Esophagus squamous epithelium (tissue), 5 donors: Measurements from ENCODE around the gene ZNF221. TPM values are rescaled to one million over a fixed set of nuclear protein-coding genes. Genes with fewer than 3 reads are reported as not detected.

ENCODE experiments used
- DNase-seq: peaks from one replicate; lab custom pipeline; 2025; lab: John Stamatoyannopoulos, UW
- H3K27ac ChIP-seq, 4 donors: fragments of 200-600 bp; sonication (generic); one replicate each; pipeline ENCODE4 v1.5.1; 2016 to 2019; ENCODE audit warnings: mild to moderate bottlenecking in 1 of 4
- H3K27me3 ChIP-seq, 4 donors: fragments of 200-600 bp; sonication (generic); 1 replicate in 3 of 4; 2 replicates in 1 of 4; pipeline versions ENCODE4 v1.5.1 to v1.6.0; 2017 to 2021; ENCODE audit warnings: antibody characterized with exemption in 1 of 4
- H3K36me3 ChIP-seq, 3 donors: fragments of 200-600 bp; sonication (generic); one replicate each; pipeline ENCODE4 v1.5.1; 2016 to 2019
- H3K4me1 ChIP-seq, 3 donors: fragments of 200-600 bp; sonication (generic); one replicate each; pipeline ENCODE4 v1.5.1; 2017 to 2019
- H3K4me3 ChIP-seq, 4 donors: fragments of 200-600 bp; sonication (generic); 1 replicate in 3 of 4; 2 replicates in 1 of 4; pipeline ENCODE4 v1.5.1; 2016 to 2019; ENCODE audit warnings: mild to moderate bottlenecking in 2 of 4, moderate library complexity in 1 of 4
- H3K9me3 ChIP-seq, 3 donors: fragments of 200-600 bp; sonication (generic); one replicate each; pipeline ENCODE4 v1.5.1; 2016 to 2019
- POLR2A ChIP-seq, 4 donors: fragments of 450-650 bp; IDR thresholded peaks; one replicate each; pipeline ENCODE4 v1.6.1; 2017; ENCODE audit warnings: antibody characterized with exemption in 4 of 4, mild to moderate bottlenecking in 4 of 4, moderate library complexity in 3 of 4
- WGBS, 2 donors: methylation state at CpG; one replicate each; pipeline ENCODE4 v1.1.5; 2018; 5-methylcytosine and 5-hydroxymethylcytosine counted together
- intact Hi-C: fragments of 100-400 bp; cut with DNase I; formaldehyde crosslinking; loops from one replicate; pipeline ENCODE4 v1.15.0; 2022
- total RNA-seq, 4 donors: library from RNA; depleted of rRNA; stranded (reverse); fragments of >200 nt; gene quantifications; one replicate each; pipeline ENCODE4 v1.1.0, GENCODE V29; 2016
- TF ChIP-seq, protein P1 (sequence below), 6 experiments: fragments of 450-650 bp in 4 of 6; fragments of 200-600 bp in 2 of 6; sonication (generic) in 2 of 6; IDR thresholded peaks; one replicate each; pipeline ENCODE4 v1.5.1; 2016 to 2019; ENCODE audit warnings: antibody characterized with exemption in 6 of 6, mild to moderate bottlenecking in 4 of 6, moderate library complexity in 4 of 6
- donor health status: DM: yes; HTN: yes; CAD: no.

ZNF221 gene
- total RNA-seq, 4 donors from 2014 or later: 1.4 to 12.9 (median 2.2) TPM

DNA sequence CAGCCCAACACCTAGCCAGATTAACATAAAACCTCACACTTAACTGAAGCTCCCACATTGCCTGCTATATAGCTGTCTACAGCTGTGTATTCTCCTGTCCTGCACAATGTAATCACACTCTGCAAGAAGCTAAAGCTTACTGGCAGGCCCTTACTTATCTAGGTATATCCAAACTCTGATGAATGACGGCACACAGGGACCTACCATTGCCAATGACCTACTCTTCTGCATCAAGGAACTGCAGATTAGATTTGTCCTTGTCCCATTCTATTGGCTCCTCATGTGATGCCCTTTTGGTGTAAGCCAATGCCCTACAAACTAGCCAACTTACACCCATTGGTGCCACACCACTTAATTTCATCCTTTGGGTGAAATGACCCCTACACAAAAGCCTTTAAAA is 42.4 kb upstream of the ZNF221 start:
- Histone ChIP-seq H3K4me3 (no peak overlapping the region), H3K36me3 (peaks cover 0 to 7% (median 0%) of the 10 kb centered on the region in 3 donors), H3K4me1 (no peaks in the 10 kb centered on the region), H3K9me3 (peaks cover 2 to 97% (median 64%) of the 10 kb centered on the region in 3 donors), H3K27me3 (no peaks in the 10 kb centered on the region), H3K27ac (no peak overlapping the region)
- 75 to 100% methylated on average over 1 of the region's 1 CpG for WGBS, 2 donors
- intact Hi-C loops: no loop called here
- TF ChIP-seq, protein P1, sequence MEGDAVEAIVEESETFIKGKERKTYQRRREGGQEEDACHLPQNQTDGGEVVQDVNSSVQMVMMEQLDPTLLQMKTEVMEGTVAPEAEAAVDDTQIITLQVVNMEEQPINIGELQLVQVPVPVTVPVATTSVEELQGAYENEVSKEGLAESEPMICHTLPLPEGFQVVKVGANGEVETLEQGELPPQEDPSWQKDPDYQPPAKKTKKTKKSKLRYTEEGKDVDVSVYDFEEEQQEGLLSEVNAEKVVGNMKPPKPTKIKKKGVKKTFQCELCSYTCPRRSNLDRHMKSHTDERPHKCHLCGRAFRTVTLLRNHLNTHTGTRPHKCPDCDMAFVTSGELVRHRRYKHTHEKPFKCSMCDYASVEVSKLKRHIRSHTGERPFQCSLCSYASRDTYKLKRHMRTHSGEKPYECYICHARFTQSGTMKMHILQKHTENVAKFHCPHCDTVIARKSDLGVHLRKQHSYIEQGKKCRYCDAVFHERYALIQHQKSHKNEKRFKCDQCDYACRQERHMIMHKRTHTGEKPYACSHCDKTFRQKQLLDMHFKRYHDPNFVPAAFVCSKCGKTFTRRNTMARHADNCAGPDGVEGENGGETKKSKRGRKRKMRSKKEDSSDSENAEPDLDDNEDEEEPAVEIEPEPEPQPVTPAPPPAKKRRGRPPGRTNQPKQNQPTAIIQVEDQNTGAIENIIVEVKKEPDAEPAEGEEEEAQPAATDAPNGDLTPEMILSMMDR (IDR thresholded peaks at IDR 0.05): no peak
- TF ChIP-seq POLR2A (IDR thresholded peaks at IDR 0.05): no peak
- DNase-seq: no peak

DNA sequence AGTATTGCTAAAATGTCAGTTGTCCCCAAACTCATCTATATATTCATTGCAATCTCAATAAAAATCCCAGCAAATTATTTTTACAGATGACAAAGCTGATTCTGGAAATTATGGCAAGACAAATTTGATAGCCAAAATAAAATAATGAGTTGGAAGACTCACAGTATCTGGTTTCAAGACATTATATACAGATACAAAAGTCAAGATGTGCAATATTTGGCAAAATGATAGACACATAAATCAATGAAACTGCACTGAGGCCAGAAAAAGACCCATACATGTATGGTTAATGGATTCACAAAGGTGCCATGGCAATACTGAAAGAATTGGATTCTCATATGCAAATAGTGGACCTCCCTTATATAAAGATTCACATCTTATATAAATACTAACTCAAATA is 40.1 kb upstream of the ZNF221 start:
- intact Hi-C loops: no loop called here
- no peak for DNase-seq
- Histone ChIP-seq H3K9me3 (peaks cover 8 to 97% (median 82%) of the 10 kb centered on the region in 3 donors), H3K27me3 (no peaks in the 10 kb centered on the region), H3K27ac (no peak overlapping the region), H3K4me3 (no peak overlapping the region), H3K4me1 (no peaks in the 10 kb centered on the region), H3K36me3 (peaks cover 20 to 29% (median 22%) of the 10 kb centered on the region in 3 donors)
- no peak for TF ChIP-seq POLR2A (IDR thresholded peaks at IDR 0.05)
- TF ChIP-seq, protein P1 (IDR thresholded peaks at IDR 0.05): no peak

- Histone ChIP-seq H3K9me3 (peaks cover 8 to 99% (median 95%) of the 10 kb centered on the region in 3 donors), H3K4me3 (peak overlapping the region in 1 of 4 donors; percentile 7), H3K36me3 (peaks cover 34 to 54% (median 41%) of the 10 kb centered on the region in 3 donors), H3K4me1 (no peaks in the 10 kb centered on the region), H3K27ac (no peak overlapping the region), H3K27me3 (no peaks in the 10 kb centered on the region)
- WGBS, 2 donors: 98 to 100% methylated on average over 7 of the region's 7 CpGs
- TF ChIP-seq, protein P1 (IDR thresholded peaks at IDR 0.05): no peak
- TF ChIP-seq POLR2A (IDR thresholded peaks at IDR 0.05): no peak
- no peak for DNase-seq
- intact Hi-C loops: no loop called here
Measured at GRCh38 chr19:43913383-43913782, 37.6 kb upstream of the ZNF221 start.

GRCh38 chr19:43914051-43914450 is 37.0 kb upstream of the ZNF221 start:
- Histone ChIP-seq H3K9me3 (peaks cover 8 to 99% (median 93%) of the 10 kb centered on the region in 3 donors), H3K36me3 (peaks cover 40 to 61% (median 48%) of the 10 kb centered on the region in 3 donors), H3K27ac (no peak overlapping the region), H3K27me3 (no peaks in the 10 kb centered on the region), H3K4me3 (peak overlapping the region in 1 of 4 donors; percentile 7), H3K4me1 (no peaks in the 10 kb centered on the region)
- no peak for DNase-seq
- intact Hi-C loops: no loop called here
- TF ChIP-seq, protein P1 (IDR thresholded peaks at IDR 0.05): no peak
- no peak for TF ChIP-seq POLR2A (IDR thresholded peaks at IDR 0.05)
- WGBS, 2 donors: 75 to 96% methylated on average over 3 of the region's 3 CpGs

DNA sequence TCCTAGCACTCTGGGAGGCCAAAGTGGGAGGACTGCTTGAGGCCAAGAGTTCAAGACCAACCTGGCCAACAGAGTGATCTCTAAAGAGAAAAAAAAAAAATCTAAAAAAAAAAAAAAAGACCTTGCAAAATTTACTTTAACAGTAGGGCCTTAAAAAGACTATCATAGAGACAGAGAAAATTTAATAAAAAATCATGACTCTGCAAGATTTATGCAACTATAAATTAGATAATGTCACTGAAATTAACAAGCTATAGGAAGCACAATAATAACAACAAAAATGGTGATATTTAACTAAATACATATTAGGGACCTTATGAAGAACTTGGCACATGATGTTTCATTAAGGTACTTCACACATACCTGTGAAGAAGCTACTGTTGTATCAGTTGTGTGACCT is 27.2 kb upstream of the ZNF221 start:
- Histone ChIP-seq H3K27ac (no peak overlapping the region), H3K4me1 (no peaks in the 10 kb centered on the region), H3K9me3 (peaks cover 0 to 44% (median 21%) of the 10 kb centered on the region in 3 donors), H3K36me3 (peaks cover 30 to 100% (median 56%) of the 10 kb centered on the region in 3 donors), H3K4me3 (no peak overlapping the region), H3K27me3 (no peaks in the 10 kb centered on the region)
- no peak for TF ChIP-seq POLR2A (IDR thresholded peaks at IDR 0.05)
- TF ChIP-seq, protein P1 (IDR thresholded peaks at IDR 0.05): no peak
- intact Hi-C loops: no loop called here
- DNase-seq: no peak
